Left ventricle myocardium inferior (tissue), 1 donor: ENCODE results near the gene CHRM2. TPM values are rescaled to one million over a fixed set of nuclear protein-coding genes. Genes with fewer than 3 reads are reported as not detected.

Experiments
- DNase-seq: peaks from one replicate; pipeline ENCODE4 v3.0.0-alpha.2; 2020
- H3K27ac ChIP-seq: fragments of 200-600 bp; replicated peaks from 2 replicates; pipeline ENCODE4 v1.8.0; 2021
- H3K27me3 ChIP-seq: fragments of 200-600 bp; 2 replicates; pipeline ENCODE4 v1.8.0; 2021; ENCODE audit warnings: low read depth
- H3K36me3 ChIP-seq: fragments of 200-600 bp; 2 replicates; pipeline ENCODE4 v1.8.0; 2021
- H3K4me1 ChIP-seq: fragments of 200-600 bp; 2 replicates; pipeline ENCODE4 v1.8.0; 2021
- H3K4me3 ChIP-seq: fragments of 200-600 bp; 2 replicates; pipeline ENCODE4 v1.8.0; 2021; ENCODE audit warnings: mild to moderate bottlenecking, moderate library complexity
- H3K9me3 ChIP-seq: fragments of 200-600 bp; replicated peaks from 2 replicates; pipeline ENCODE4 v1.8.0; 2021
- intact Hi-C: fragments of 100-400 bp; cut with micrococcal nuclease; formaldehyde crosslinking; loops from one replicate; pipeline ENCODE4 v1.11.0; 2022
- total RNA-seq: library from RNA; stranded (reverse); fragmentation: NEBNext Ultra II Directional; extraction: Animal tissue kit (Norgen Biotek cat#: 25700); gene quantifications from one replicate; pipeline ENCODE4 v1.2.1, GENCODE V29; 2021
- TF ChIP-seq, protein P1 (sequence below): fragments of 200-600 bp; IDR thresholded peaks from 2 replicates; pipeline ENCODE4 v1.8.0; 2021; ENCODE audit warnings: antibody characterized with exemption, mild to moderate bottlenecking, borderline replicate concordance
- donor health status: DM: no; HTN: yes; CAD: no; lungs with severe emphysema.

CHRM2 gene
- total RNA-seq, 1 donor from 2014 or later, result 76.2 TPM

DNA sequence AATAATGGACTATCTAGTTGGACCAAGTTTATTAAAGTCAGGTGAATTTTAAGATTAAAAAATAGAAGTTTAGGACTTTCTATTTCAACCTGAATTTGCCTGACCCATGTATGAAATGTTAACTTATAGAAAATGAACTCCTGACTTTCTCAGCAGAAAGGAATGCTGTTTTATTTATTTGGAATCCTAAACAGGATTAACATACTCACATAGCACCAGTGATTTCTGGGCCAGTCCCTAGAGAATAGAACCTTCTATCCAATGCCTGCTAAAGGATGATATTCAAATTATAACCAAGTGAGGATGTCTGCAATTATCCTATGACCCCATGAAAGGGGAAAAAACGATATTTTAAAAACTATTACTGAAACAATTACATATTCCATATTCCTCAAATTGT lies 148.8 kb downstream of the CHRM2 start:
- intact Hi-C loops, result no loop called here
- no peak for DNase-seq
- Histone ChIP-seq H3K36me3 (no peaks in the 10 kb centered on the region), H3K27me3 (no peaks in the 10 kb centered on the region), H3K27ac (no peak overlapping the region), H3K9me3 (no peaks in the 10 kb centered on the region), H3K4me1 (no peaks in the 10 kb centered on the region), H3K4me3 (no peak overlapping the region)
- TF ChIP-seq, protein P1, sequence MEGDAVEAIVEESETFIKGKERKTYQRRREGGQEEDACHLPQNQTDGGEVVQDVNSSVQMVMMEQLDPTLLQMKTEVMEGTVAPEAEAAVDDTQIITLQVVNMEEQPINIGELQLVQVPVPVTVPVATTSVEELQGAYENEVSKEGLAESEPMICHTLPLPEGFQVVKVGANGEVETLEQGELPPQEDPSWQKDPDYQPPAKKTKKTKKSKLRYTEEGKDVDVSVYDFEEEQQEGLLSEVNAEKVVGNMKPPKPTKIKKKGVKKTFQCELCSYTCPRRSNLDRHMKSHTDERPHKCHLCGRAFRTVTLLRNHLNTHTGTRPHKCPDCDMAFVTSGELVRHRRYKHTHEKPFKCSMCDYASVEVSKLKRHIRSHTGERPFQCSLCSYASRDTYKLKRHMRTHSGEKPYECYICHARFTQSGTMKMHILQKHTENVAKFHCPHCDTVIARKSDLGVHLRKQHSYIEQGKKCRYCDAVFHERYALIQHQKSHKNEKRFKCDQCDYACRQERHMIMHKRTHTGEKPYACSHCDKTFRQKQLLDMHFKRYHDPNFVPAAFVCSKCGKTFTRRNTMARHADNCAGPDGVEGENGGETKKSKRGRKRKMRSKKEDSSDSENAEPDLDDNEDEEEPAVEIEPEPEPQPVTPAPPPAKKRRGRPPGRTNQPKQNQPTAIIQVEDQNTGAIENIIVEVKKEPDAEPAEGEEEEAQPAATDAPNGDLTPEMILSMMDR, result no peak

DNA sequence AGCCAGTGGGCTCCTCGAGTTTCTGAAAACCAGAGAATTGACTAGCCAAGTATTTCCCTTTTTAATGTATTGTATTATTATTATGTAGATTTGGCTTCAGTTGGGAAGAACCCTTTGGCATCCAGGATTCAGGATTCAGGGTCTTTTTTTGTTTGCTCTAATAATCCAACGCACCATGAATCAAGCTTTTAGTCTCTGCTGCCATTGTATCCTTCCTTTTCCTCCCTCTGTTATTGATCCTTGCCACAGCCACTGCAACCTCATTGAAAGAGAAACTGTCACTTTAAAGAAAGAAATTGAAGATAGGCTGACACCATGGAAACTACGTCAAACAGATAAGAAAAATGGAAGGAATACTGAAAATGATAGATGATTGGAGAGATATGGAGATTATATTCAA lies 150.0 kb downstream of the CHRM2 start:
- TF ChIP-seq, protein P1, result no peak
- H3K4me3 ChIP-seq, result no peak overlapping the region
- intact Hi-C loops, result no loop called here
- no peaks in the 10 kb centered on the region for H3K27me3 ChIP-seq
- H3K36me3 ChIP-seq, result no peaks in the 10 kb centered on the region
- DNase-seq, result no peak
- no peaks in the 10 kb centered on the region for H3K4me1 ChIP-seq
- H3K27ac ChIP-seq, result no peak overlapping the region
- H3K9me3 ChIP-seq, result no peaks in the 10 kb centered on the region

DNA sequence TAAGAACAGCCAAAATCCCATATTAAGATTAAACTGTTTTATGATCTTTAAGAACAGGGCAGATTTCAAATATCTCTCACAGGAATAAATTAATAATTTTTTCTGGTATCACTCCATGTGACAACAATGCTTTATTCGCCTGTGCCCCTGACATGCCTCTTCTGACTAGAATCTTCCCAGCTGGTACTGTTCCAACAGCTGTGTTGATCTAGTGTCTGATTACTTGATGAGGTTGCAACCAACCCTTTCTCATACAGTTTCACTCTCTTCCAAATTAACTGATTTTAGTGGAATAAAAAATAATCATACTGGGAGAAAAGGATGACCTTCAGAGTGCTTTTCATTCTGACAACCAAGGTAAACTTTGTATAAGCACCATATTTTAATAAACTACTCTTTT lies 151.9 kb downstream of the CHRM2 start:
- Histone ChIP-seq H3K9me3 (no peaks in the 10 kb centered on the region), H3K4me1 (no peaks in the 10 kb centered on the region), H3K36me3 (no peaks in the 10 kb centered on the region), H3K27me3 (no peaks in the 10 kb centered on the region), H3K27ac (no peak overlapping the region), H3K4me3 (no peak overlapping the region)
- no peak for DNase-seq
- TF ChIP-seq, protein P1, result no peak
- intact Hi-C loops, result no loop called here

DNA sequence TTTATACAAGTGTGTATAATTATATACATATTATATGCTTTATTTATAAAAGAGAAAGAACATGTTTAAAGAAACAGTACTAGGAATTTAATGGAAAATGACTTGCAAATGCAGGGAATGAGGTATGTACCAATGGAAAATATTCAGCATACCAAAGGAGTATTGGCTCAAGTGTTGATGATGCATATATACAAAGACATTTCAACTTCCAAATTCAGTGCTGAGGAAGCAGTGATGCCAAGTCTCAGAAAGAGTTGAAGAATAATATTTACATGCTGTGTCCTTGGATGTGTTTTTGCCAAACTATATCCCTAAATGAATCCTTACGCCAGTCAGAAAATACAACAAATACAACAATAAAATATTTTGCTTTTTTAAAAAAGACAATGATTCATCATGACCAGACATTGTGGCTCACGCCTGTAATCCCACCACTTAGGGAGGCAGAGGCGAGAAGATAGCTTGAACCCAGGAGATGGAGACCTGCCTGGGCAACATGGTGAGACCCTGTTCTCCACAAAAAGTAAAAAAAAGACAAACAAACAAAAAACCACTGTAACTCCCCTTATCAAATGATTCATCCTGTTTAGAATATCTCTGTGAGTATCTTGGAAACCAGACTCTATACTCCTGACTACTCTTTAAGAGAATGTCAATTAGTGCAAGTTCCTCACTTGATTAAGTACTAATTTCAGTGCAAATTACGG lies 157.2 kb downstream of the CHRM2 start:
- intact Hi-C loops, result no loop called here
- no peaks in the 10 kb centered on the region for H3K9me3 ChIP-seq
- TF ChIP-seq, protein P1, result no peak
- H3K4me1 ChIP-seq, result no peaks in the 10 kb centered on the region
- no peak overlapping the region for H3K27ac ChIP-seq
- DNase-seq, result no peak
- H3K36me3 ChIP-seq, result no peaks in the 10 kb centered on the region
- H3K4me3 ChIP-seq, result no peak overlapping the region
- H3K27me3 ChIP-seq, result no peaks in the 10 kb centered on the region

DNA sequence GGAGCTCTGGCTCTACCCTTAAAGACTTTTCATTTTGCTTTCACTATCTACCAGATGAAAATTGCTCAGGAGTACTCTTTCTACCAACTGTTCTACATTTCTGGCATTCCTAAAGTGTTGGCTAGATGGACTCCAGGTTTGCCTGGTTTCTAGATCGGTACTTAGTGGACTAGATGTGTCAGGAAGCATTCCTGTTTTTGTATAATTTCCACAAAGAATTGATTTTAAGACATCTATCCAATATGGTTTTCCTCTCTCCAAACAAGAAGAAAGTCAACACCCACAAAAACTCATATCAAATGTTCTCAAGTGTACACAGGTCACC lies 157.7 kb downstream of the CHRM2 start:
- no peak for DNase-seq
- intact Hi-C loops, result no loop called here
- H3K4me1 ChIP-seq, result no peaks in the 10 kb centered on the region
- no peak overlapping the region for H3K27ac ChIP-seq
- no peaks in the 10 kb centered on the region for H3K9me3 ChIP-seq
- no peaks in the 10 kb centered on the region for H3K27me3 ChIP-seq
- TF ChIP-seq, protein P1, result no peak
- H3K4me3 ChIP-seq, result no peak overlapping the region
- H3K36me3 ChIP-seq, result no peaks in the 10 kb centered on the region
